ENCODE results near the gene RDH8. TPM values are rescaled to one million over a fixed set of nuclear protein-coding genes. Genes with fewer than 3 reads are reported as not detected.
A peak's percentile ranks its signal among the peaks of the same experiment; 100 is the strongest.

The RDH8 gene
- total RNA-seq, 1 donor from 2014 or later = not detected

DNA sequence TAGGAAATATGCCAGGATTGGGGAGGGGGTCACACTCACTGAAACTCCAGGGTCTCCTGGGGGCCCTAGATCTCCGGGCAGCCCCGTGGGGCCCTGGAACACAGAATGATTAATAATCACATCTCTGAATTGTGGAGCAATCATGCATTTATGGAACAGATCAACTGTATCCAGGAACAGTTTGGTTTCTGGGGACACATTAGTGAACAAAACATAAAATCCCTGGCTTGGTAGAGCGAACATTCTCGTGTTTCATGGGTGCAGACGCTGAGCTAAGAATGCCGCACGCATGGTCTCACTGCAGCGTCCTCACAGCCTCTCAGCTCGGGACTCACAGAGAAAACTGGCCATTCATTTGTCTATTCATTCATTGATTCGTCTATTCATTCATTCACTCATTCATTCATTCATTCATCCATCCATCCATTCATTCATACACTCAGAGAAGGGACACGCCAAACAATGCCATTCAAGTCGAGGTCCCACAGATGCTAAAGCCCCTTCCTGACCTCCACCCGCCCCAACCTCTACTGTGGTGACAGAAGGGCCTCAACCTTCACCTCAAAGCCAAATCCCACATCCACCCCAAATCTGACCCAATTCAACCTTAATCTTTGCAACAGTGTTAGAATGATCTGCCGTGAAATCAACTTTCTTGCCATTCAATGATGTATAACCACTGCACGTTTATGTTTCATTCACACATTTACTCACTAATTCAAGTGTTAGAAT lies 42.0 kb upstream of the RDH8 start:
- Histone ChIP-seq H3K27me3 (peaks cover 25% of the 10 kb centered on the region), H3K4me2 (no peak overlapping the region), H3K79me2 (ENCODE audit: low read depth) (no peaks in the 10 kb centered on the region), H3F3A (ENCODE audit: low read depth) (no peaks in the 10 kb centered on the region), H2AFZ (replicated peaks) (no peak overlapping the region), H3K9me3 (ENCODE audit: low read depth) (no peaks in the 10 kb centered on the region), H3K9ac (no peak overlapping the region), H4K20me1 (ENCODE audit: low read depth) (no peaks in the 10 kb centered on the region), H3K36me3 (no peaks in the 10 kb centered on the region), H3K27ac (no peak overlapping the region), H3K4me3 (no peak overlapping the region), H3K4me1 (no peaks in the 10 kb centered on the region)
- Mint-ChIP-seq H3K4me3 (no peak overlapping the region), H3K27ac (no peak overlapping the region), H3K9me3 (no peaks in the 10 kb centered on the region), H3K4me1 (peaks cover 3% of the 10 kb centered on the region), H3K27me3 (ENCODE audit: insufficient read depth, low read depth) (peaks cover 19% of the 10 kb centered on the region), H3K36me3 (no peaks in the 10 kb centered on the region)
- DNase-seq (ENCODE audit: low spot score) = no peak
- TF ChIP-seq EZH2phosphoT487 (IDR thresholded peaks at IDR 0.05) = no peak
- no peak for TF ChIP-seq CTCF (IDR thresholded peaks at IDR 0.05)
- no peak for TF ChIP-seq EZH2 (IDR thresholded peaks at IDR 0.05)

DNA sequence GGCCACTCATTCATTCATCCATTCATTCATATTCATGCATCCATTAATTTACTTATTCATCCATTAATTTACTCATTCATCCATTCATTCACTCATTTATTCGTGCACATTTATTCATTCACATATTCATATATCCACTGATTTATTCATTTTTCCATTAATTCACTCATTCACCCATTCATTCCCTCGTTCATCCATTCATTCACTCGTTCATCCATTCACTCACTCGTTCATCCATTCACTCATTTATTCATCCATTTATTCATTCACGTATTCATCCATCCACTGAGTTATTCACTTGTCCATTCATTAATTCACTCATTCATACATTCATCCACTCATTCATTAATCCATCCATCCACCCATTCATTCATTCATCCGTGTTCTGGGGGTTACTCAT lies 41.2 kb upstream of the RDH8 start:
- Histone ChIP-seq H3K27me3 (peaks cover 18% of the 10 kb centered on the region), H2AFZ (replicated peaks) (no peak overlapping the region), H3K9me3 (ENCODE audit: low read depth) (no peaks in the 10 kb centered on the region), H3K27ac (no peak overlapping the region), H3K9ac (no peak overlapping the region), H4K20me1 (ENCODE audit: low read depth) (no peaks in the 10 kb centered on the region), H3K4me1 (no peaks in the 10 kb centered on the region), H3K79me2 (ENCODE audit: low read depth) (no peaks in the 10 kb centered on the region), H3K4me3 (no peak overlapping the region), H3F3A (ENCODE audit: low read depth) (no peaks in the 10 kb centered on the region), H3K36me3 (no peaks in the 10 kb centered on the region), H3K4me2 (no peak overlapping the region)
- no peak overlapping the region for H3K27ac Mint-ChIP-seq
- TF ChIP-seq CTCF (IDR thresholded peaks at IDR 0.05) = no peak
- no peak for TF ChIP-seq EZH2 (IDR thresholded peaks at IDR 0.05)
- TF ChIP-seq EZH2phosphoT487 (IDR thresholded peaks at IDR 0.05) = no peak
- no peaks in the 10 kb centered on the region for H3K9me3 Mint-ChIP-seq
- peak overlapping the region; percentile 7 for H3K4me3 Mint-ChIP-seq
- no peak for DNase-seq (ENCODE audit: low spot score)
- H3K27me3 Mint-ChIP-seq (ENCODE audit: insufficient read depth, low read depth) = peaks cover 15% of the 10 kb centered on the region
- peaks cover 3% of the 10 kb centered on the region for H3K4me1 Mint-ChIP-seq
- H3K36me3 Mint-ChIP-seq = no peaks in the 10 kb centered on the region

DNA sequence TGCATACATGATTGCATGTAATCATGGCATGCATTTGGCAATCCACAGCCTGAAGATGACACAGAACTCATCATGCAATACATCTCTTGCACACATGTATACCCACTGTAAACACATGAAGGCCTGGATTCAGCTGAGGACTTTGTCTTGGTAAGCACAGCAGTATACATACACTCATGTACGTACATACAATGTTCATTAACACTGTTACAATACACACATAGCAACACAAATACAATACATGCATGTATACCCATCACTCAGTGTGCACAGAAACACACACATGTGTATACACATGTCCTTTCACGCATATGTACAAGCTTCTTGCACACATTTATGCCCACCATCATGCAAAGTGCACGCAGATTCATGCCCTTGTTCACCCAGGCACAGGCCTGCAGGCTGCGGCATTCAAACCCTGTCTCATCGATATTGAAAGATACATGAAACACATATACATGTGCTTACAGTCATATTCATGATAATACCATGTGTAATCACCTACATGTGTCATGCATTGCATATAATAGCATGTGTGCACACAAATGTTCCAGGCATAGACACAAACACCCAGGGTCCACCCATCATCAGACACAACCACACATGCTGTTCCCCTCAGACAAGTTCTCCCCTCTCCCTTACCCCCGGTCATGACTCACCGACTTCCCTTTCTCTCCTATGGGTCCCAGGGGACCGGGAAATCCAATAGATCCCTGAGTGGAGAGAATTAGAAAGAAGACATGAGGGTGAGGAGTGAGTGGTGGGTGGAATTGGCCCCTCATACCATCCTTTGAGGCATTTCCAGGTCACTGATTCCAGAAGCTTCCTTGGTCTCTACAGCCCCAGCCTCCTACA lies 31.6 kb upstream of the RDH8 start:
- no peaks in the 10 kb centered on the region for H3K27me3 ChIP-seq
- Mint-ChIP-seq H3K9me3 (no peaks in the 10 kb centered on the region), H3K4me3 (no peak overlapping the region), H3K27me3 (ENCODE audit: insufficient read depth, low read depth) (peaks cover 11% of the 10 kb centered on the region), H3K4me1 (peaks cover 20% of the 10 kb centered on the region), H3K36me3 (peaks cover 7% of the 10 kb centered on the region), H3K27ac (peak overlapping the region; percentile 13)
- no peak for DNase-seq (ENCODE audit: low spot score)
- no peaks in the 10 kb centered on the region for H3K9me3 ChIP-seq (ENCODE audit: low read depth)
- H4K20me1 ChIP-seq (ENCODE audit: low read depth) = no peaks in the 10 kb centered on the region
- no peak overlapping the region for H3K4me2 ChIP-seq
- no peaks in the 10 kb centered on the region for H3K79me2 ChIP-seq (ENCODE audit: low read depth)
- no peak overlapping the region for H2AFZ ChIP-seq (replicated peaks)
- no peak overlapping the region for H3K4me3 ChIP-seq
- H3K4me1 ChIP-seq = peaks cover 4% of the 10 kb centered on the region
- H3K9ac ChIP-seq = no peak overlapping the region
- no peak overlapping the region for H3K27ac ChIP-seq
- peaks cover 2% of the 10 kb centered on the region for H3F3A ChIP-seq (ENCODE audit: low read depth)
- TF ChIP-seq EZH2 (IDR thresholded peaks at IDR 0.05) (no peak), CTCF (IDR thresholded peaks at IDR 0.05) (no peak), EZH2phosphoT487 (IDR thresholded peaks at IDR 0.05) (no peak)
- no peaks in the 10 kb centered on the region for H3K36me3 ChIP-seq
